Right lobe of liver (tissue), 4 donors: Measurements from ENCODE around the gene LITAF.

Experiments used
- CTCF ChIP-seq, 4 donors: fragments of 200-600 bp in 3 of 4; fragments of 450-650 bp in 1 of 4; IDR thresholded peaks; one replicate each; pipeline versions ENCODE4 v1.5.1 to v1.8.0; 2016 to 2022; ENCODE audit warnings: antibody characterized with exemption in 4 of 4, mild to moderate bottlenecking in 2 of 4
- POLR2A ChIP-seq: fragments of 450-650 bp; IDR thresholded peaks from one replicate; pipeline ENCODE4 v1.6.1; 2017; ENCODE audit warnings: antibody characterized with exemption, mild to moderate bottlenecking
- donor health status: DM: no; HTN: no; CAD: no.
- donor health status: DM: no; HTN: no; CAD: no.
- donor health status: DM: no; HTN: yes; CAD: no.

GRCh38 chr16:11621539-11621919 is 34.8 kb upstream of the LITAF start:
- TF ChIP-seq CTCF (IDR thresholded peaks at IDR 0.05) (no peak), POLR2A (no peak)
